ENCODE measurements around the gene RSPO4. TPM values are rescaled to one million over a fixed set of nuclear protein-coding genes. Genes with fewer than 3 reads are reported as not detected.

RSPO4 gene
- total RNA-seq, 3 donors from 2014 or later (not counting 1 experiment from before 2014, with no cell fraction given): 0.09 to 0.70 (median 0.53) TPM

- no peak for TF ChIP-seq CTCF (IDR thresholded peaks at IDR 0.05)
- 83% methylated on average over 6 of the region's 7 CpGs for WGBS (ENCODE audit: insufficient coverage)
- intact Hi-C loops (cut with micrococcal nuclease): loop anchor here (1.0 kb wide), 1 partner anchor 139 kb away; no protein-coding TSS in a partner anchor
- no peak overlapping the region for H3K27ac Mint-ChIP-seq
- H3K4me3 Mint-ChIP-seq: no peak overlapping the region
- H3K9me3 Mint-ChIP-seq: no peaks in the 10 kb centered on the region
- no peaks in the 10 kb centered on the region for H3K36me3 ChIP-seq (ENCODE audit: control insufficient read depth, insufficient read depth, low read length)
- H3K27me3 ChIP-seq (ENCODE audit: control insufficient read depth, insufficient read depth, low read length): peaks cover 4% of the 10 kb centered on the region
- no peak for DNase-seq
- H3K36me3 Mint-ChIP-seq: no peaks in the 10 kb centered on the region
- H3K27me3 Mint-ChIP-seq (ENCODE audit: low read depth in 2 of 2): peaks cover 19 to 21% of the 10 kb centered on the region in 2 donors
- no peaks in the 10 kb centered on the region for H3K9me3 ChIP-seq (ENCODE audit: control insufficient read depth, insufficient read depth, low read length)
- no peak overlapping the region for H3K27ac ChIP-seq (ENCODE audit: low read length)
- no peak overlapping the region for H3K4me3 ChIP-seq (ENCODE audit: low read length)
- peaks cover 6 to 16% of the 10 kb centered on the region in 2 donors for H3K4me1 Mint-ChIP-seq
- ATAC-seq: no peak
- peaks cover 12% of the 10 kb centered on the region for H3K4me1 ChIP-seq (ENCODE audit: control insufficient read depth, insufficient read depth, low read length)
Observed at GRCh38 chr20:955656-956055, 46.5 kb downstream of the RSPO4 start.

- Mint-ChIP-seq H3K9me3 (no peaks in the 10 kb centered on the region), H3K27me3 (ENCODE audit: low read depth in 2 of 2) (peaks cover 19 to 23% of the 10 kb centered on the region in 2 donors), H3K4me3 (no peak overlapping the region), H3K36me3 (no peaks in the 10 kb centered on the region), H3K27ac (no peak overlapping the region), H3K4me1 (peaks cover 6 to 16% of the 10 kb centered on the region in 2 donors)
- no peak for DNase-seq
- no peak overlapping the region for H3K4me3 ChIP-seq (ENCODE audit: low read length)
- H3K9me3 ChIP-seq (ENCODE audit: control insufficient read depth, insufficient read depth, low read length): no peaks in the 10 kb centered on the region
- ATAC-seq: no peak
- no peak for TF ChIP-seq CTCF (IDR thresholded peaks at IDR 0.05)
- H3K36me3 ChIP-seq (ENCODE audit: control insufficient read depth, insufficient read depth, low read length): no peaks in the 10 kb centered on the region
- intact Hi-C loops (cut with micrococcal nuclease): no loop called here
- peaks cover 12% of the 10 kb centered on the region for H3K4me1 ChIP-seq (ENCODE audit: control insufficient read depth, insufficient read depth, low read length)
- H3K27ac ChIP-seq (ENCODE audit: low read length): no peak overlapping the region
- 73% methylated on average over 3 of the region's 3 CpGs for WGBS (ENCODE audit: insufficient coverage)
- H3K27me3 ChIP-seq (ENCODE audit: control insufficient read depth, insufficient read depth, low read length): peaks cover 4% of the 10 kb centered on the region
Observed at GRCh38 chr20:955111-955510, 47.0 kb downstream of the RSPO4 start.

- intact Hi-C loops (cut with micrococcal nuclease): no loop called here
- H3K4me1 Mint-ChIP-seq: peaks cover 0 to 4% of the 10 kb centered on the region in 2 donors
- no peak overlapping the region for H3K4me3 Mint-ChIP-seq
- H3K4me1 ChIP-seq (ENCODE audit: control insufficient read depth, insufficient read depth, low read length): peaks cover 4% of the 10 kb centered on the region
- H3K36me3 ChIP-seq (ENCODE audit: control insufficient read depth, insufficient read depth, low read length): no peaks in the 10 kb centered on the region
- ATAC-seq (no peak), DNase-seq (no peak)
- 44% methylated on average over 9 of the region's 11 CpGs for WGBS (ENCODE audit: insufficient coverage)
- H3K27ac ChIP-seq (ENCODE audit: low read length): no peak overlapping the region
- H3K9me3 Mint-ChIP-seq: no peaks in the 10 kb centered on the region
- H3K27me3 Mint-ChIP-seq (ENCODE audit: low read depth in 2 of 2): peaks cover 25 to 28% of the 10 kb centered on the region in 2 donors
- no peak overlapping the region for H3K4me3 ChIP-seq (ENCODE audit: low read length)
- no peak overlapping the region for H3K27ac Mint-ChIP-seq
- TF ChIP-seq CTCF (IDR thresholded peaks at IDR 0.05): no peak
- no peaks in the 10 kb centered on the region for H3K36me3 Mint-ChIP-seq
- H3K27me3 ChIP-seq (ENCODE audit: control insufficient read depth, insufficient read depth, low read length): peaks cover 4% of the 10 kb centered on the region
- no peaks in the 10 kb centered on the region for H3K9me3 ChIP-seq (ENCODE audit: control insufficient read depth, insufficient read depth, low read length)
Observed at GRCh38 chr20:953742-954141, 48.4 kb downstream of the RSPO4 start.

- Mint-ChIP-seq H3K9me3 (no peaks in the 10 kb centered on the region), H3K4me1 (no peaks in the 10 kb centered on the region), H3K36me3 (no peaks in the 10 kb centered on the region), H3K27me3 (ENCODE audit: low read depth in 2 of 2) (peaks cover 34 to 41% of the 10 kb centered on the region in 2 donors), H3K4me3 (no peak overlapping the region), H3K27ac (no peak overlapping the region)
- no peak for TF ChIP-seq CTCF (IDR thresholded peaks at IDR 0.05)
- H3K27me3 ChIP-seq (ENCODE audit: control insufficient read depth, insufficient read depth, low read length): peaks cover 4% of the 10 kb centered on the region
- no peak for DNase-seq
- intact Hi-C loops (cut with micrococcal nuclease): no loop called here
- 83% methylated on average over 7 of the region's 8 CpGs for WGBS (ENCODE audit: insufficient coverage)
- ATAC-seq: no peak
- no peak overlapping the region for H3K27ac ChIP-seq (ENCODE audit: low read length)
- H3K36me3 ChIP-seq (ENCODE audit: control insufficient read depth, insufficient read depth, low read length): no peaks in the 10 kb centered on the region
- H3K4me1 ChIP-seq (ENCODE audit: control insufficient read depth, insufficient read depth, low read length): peaks cover 3% of the 10 kb centered on the region
- no peaks in the 10 kb centered on the region for H3K9me3 ChIP-seq (ENCODE audit: control insufficient read depth, insufficient read depth, low read length)
- H3K4me3 ChIP-seq (ENCODE audit: low read length): no peak overlapping the region
Observed at GRCh38 chr20:952196-952795, 49.8 kb downstream of the RSPO4 start.

All from natural killer cell (primary cell).